Measurements from ENCODE around the gene MRPL20.
"Not testable (repeated sequence)": the region's sequence is repeated elsewhere in the genome, so short reads cannot be mapped to it uniquely, and the experiment has no call there.

MRPL20 gene

DNA sequence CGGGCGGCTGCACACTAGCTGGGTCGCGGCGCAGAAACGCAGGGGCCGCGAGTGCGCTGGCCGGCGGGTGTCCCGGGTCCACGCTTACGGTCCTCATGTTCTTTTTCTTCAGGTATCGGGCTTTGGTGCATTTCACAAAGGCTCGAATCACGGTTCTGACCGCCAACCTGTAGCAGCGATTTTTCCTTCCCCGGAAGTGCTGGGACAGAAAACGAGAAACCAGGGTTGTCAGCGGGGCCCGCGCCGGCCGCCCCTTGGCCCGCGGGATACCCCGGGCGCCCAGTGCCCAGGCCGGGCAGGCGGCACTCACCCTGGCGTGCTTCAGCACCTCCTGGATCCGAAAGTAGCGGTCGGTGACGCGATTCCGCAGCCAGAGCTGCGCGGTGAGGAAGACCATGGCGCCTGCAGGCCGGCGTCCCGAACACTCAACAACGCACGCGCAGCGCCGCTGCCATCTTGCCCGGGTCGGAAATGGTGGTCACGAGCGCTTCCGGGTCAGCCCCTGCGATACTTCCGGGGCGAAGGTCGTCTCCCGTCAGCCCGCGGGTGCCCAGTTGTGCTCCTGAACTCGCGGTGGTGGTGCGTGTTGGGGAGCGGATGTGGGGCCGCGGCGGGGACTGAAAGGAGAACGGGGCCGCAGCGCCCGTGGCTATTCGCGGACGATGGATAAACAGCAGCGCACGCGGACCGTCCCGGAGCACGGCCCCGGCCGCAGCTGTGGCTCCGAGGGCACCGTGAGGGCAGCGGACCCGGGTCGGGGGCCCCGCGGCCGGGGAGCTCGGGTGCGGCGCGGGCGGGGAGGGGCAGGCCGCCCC, at the start of gene MRPL20:
Gene MRPL20 (minus strand): TSS at position 473 of the 815 bp plus-strand sequence. CDS start 76 bp downstream, at position 397.
- DNase-seq: peak; percentile 63 to 85

DNA sequence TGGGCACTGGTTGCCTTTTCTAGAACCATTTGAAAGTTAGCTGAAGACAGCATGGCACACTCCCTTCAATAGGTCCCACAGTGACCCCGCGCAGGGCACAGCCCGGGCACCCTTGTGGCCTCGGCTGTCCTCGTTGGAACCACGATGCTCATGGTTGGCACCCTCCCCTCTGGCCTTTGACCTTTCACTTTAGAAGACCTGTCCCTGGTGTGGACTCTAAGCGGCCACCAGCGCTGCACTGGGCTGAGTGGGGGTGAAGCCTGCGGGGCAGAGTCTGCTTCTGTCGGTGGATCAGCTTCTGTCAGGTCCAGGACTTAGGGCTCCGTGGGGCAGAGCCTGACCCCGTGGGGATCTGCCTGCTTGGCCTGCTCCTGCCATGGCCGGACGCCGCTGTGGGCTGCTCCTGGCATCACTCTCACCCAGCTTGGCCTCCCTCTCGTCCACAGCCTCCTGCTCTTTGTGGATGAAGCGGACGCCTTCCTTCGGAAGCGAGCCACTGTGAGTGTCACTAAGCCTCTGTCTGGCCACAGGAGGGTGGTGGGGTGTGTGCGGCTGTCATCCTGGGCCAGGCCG, 49.7 kb upstream of the MRPL20 start:
- not testable (repeated sequence) for DNase-seq

DNA sequence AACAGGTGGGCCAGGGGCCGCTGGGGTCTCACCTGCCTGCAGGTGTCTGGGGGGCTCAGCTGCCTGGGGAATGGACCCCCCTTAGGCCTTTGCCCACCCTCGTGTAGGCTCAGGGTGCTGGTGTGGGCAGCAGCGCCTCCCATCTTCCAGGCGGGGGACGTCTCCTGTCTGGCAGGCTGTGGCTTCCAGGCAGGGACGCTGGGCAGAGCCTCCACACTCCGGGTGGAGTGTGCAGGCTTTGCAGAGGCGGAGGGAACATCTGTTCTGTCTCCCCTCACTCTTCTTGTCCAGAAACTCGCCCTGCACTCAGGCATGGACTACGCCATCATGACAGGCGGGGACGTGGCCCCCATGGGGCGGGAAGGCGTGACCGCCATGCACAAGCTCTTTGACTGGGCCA, 48.8 kb upstream of the MRPL20 start:
- DNase-seq: not testable (repeated sequence)

DNA sequence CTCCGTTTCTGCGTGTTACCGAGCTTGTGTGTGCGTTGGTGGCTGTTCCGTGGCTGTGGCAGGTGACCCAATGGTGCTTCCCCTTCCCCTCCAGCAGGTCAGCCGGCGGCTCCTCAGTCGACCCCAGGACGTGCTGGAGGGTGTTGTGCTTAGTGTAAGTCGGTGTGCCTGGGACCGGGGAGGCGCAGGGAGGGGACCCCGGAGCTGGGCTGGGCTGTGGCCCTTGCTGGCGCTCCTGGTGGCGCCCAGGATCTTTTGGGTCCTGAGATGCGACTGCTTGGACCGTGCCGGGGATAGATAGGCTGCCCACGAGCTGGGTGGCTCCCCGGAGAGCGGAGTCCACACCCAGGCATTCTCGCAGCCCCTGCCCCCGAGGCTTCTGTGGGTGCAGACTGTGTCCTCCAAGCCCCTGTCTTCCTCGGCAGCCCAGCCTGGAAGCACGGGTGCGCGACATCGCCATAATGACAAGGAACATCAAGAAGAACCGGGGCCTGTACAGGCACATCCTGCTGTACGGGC, 48.3 kb upstream of the MRPL20 start:
- no peak for DNase-seq

DNA sequence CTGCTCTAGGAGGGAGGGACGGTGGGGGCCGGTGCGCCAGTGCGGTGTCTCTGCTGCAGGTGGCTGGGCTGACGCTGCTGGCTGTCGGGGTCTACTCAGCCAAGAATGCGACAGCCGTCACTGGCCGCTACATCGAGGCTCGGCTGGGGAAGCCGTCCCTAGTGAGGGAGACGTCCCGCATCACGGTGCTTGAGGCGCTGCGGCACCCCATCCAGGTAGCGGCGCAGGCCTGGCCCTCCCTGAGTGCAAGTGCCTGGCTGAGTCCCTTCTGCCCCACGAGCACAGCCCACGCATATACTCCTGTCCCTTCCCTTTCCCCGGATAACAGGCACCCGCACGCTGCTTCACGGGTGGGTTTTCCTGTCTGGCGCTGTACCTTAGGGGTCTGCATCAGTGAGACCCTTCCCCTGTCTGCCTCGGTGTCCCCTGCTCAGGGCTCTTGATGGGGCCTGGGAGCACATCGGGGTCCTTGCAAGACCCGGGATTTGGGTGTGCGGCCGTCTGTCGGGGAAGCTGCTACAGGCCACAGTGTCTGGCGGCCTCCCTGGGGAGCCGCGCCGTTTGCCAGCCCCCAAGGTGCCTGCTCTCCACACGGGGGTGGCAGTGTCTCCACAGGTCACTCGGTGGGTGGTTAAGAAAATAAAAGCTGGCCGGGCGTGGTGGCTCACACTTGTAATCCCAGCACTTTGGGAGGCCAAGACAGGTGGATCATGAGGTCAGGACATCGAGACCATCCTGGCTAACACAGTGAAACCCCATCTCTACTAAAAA, 47.4 kb upstream of the MRPL20 start:
- not testable (repeated sequence) for DNase-seq

DNA sequence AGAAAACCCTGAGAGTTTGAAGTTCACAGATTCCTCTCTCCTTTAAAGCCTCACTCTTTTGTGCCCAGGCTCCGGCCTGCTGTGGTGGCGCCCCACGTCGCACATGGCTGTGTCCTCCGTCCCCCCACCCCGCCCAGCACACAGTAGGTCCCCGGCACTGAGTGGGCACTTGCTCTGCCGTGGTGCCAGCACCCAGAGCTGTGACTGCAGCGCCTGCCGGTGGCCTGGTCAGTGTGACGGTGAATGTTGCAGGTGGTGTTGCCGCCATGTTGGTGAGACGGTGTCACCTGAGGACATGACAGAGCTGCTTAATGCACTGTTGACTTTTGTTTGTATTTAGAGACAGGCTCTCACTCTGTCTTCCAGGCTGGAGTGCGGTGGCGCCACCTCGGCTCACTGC, 45.8 kb upstream of the MRPL20 start:
- no peak for DNase-seq

DNA sequence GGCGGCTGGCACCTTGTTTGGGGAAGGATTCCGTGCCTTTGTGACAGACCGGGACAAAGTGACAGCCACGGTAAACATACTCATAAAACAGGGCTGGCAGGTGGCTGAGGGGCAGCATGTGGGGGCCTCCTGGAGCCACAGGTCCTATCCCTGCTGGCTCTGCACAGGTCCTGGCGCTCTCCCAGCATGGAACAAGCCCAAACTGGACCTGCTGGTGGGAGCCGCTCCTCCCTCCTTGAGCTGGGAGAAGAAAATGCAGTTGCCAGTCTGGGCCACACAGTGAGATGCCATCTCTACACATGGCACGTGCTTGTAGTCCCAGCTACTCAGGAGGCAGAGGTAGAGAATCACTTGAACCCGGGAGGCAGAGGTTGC, 45.3 kb upstream of the MRPL20 start:
- DNase-seq: not testable (repeated sequence)

DNA sequence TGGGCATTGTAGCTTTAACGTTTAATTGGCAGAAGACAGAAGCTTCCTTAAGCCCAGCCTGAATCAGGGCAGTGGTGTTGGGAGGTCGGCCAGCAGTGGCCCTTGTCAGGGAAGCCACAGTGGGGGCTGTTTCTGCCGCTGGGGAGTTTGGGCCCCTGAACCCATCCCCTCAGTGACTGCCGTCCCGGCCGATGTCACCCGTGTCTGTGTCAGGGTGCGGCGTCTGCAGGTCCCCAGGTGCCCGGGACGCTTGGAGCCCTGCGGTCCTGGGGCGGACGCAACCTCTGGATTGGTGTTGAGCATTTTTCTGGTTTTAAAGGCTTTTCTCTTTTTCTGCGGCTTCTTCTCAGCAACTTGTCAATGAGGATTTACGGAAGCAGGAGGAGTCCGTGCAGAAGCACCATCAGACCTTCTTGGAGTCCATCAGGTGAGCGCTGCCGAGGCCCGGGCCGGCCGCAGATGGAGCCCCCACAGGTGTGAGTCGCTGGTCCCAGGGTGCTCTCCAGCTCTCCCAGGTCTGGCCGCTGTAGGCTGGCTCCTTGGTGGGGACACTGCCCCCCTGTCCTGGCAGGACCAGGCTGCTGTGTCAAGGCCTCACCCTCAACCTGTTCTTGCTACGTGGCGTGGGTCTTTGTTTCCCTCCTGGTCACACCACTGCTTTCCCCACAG, 44.7 kb upstream of the MRPL20 start:
- no peak for DNase-seq

DNA sequence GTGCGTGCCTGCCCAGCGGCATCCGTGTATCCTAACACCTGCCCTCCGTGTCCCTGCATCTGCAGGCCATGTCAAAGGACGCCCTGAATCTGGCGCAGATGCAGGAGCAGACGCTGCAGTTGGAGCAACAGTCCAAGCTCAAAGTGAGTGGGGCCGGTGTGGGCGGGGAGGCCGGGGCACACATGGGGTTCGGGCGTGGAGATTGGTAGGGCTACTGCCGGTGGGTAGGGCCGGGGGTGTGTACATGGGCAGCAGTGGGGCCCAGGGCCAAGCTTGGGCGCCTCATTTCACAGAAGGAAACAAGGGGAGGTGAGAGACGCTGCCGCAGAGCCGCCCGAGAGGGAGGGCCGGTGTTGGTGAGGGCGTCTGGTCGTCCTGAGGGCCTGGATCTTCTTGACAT, 43.5 kb upstream of the MRPL20 start:
- not testable (repeated sequence) for DNase-seq

DNA sequence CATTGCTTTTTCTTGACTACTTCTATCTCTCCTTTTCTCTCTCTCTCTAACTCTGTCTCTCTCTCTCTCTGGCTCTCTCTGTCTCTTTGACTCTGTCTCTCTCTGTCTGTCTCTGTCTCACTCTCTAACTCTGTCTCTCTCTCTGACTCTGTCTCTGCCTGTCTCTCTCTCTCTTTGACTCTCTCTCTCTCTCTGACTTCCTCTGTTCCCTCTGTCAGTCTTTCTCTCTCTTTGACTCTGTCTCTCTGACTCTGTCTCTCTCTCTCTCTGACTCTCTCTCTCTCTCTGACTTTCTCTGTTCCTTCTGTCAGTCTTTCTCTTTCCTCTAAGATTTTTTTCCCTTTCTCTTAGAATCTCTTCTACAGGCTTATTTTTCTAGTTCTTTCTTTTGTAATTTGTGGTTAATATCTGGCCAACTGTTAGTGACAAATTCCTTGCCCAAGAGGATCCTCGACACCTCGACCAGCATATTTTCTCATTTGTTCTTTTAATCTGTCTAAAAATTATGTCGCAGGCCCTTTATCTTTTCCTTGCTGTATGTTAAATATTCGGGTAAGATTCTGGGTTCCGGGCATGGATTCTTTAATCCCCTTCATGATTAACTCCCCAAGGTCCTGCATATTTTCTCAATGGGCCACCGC, 42.1 kb upstream of the MRPL20 start, which contains the start of gene ATAD3C:
Gene ATAD3C (plus strand): TSS at position 591 of the 641 bp plus-strand sequence. CDS start 995 bp downstream, outside the sequence.
- DNase-seq: no peak

DNA sequence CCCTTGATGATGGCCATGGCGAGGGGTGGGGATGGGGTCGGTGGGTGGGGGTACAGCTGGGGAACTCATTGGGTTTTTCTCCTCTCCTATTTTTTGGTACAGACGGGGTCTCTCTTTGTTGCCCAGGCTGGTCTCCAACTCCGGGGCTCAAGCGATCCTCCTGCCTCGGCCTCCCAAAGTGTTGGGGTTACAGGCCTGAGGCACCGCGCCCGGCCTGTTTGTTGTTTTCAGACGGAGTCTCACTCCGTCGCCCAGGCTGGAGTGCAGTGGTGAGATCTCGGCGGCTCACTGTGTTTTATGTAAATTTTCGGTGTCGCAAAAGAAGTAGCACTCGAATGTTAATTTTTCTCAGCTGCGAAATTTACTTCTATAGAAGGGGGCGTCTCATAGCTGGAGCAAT, 39.5 kb upstream of the MRPL20 start:
- DNase-seq: not testable (repeated sequence)

DNA sequence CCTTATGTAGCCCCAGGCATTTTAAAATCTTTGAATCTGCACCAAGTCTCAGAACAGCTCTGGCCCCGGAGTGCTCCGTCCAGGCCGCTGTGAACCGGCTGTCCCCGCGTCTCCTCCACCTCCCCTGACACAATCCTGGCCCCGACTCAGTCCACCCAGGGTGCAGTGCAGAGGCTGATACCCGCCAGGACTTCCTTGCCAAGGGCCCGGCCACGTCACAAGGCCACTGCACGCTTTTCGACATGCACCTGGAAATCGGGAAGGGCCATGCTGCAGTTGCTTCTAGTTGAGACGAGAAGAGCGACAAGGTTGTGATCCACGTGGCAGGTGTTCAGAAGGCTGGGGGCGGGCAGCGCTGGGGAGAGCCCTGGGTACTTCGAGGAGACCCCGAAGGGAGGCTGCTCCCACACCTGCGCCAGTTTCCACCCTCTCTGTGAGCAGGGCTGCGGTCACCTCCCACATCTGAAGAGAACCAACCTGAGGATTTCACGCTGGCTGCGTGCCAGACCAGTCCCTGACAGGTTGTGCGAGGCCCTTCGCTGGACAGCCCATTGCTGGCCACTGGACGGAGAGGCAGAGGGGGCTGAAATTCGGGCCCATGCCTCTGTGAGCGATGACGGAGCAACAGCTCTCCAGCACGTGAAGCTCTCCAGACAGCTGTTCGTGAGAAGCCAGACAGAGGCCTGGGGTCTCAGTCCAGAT, 35.1 kb upstream of the MRPL20 start:
- no peak for DNase-seq

DNA sequence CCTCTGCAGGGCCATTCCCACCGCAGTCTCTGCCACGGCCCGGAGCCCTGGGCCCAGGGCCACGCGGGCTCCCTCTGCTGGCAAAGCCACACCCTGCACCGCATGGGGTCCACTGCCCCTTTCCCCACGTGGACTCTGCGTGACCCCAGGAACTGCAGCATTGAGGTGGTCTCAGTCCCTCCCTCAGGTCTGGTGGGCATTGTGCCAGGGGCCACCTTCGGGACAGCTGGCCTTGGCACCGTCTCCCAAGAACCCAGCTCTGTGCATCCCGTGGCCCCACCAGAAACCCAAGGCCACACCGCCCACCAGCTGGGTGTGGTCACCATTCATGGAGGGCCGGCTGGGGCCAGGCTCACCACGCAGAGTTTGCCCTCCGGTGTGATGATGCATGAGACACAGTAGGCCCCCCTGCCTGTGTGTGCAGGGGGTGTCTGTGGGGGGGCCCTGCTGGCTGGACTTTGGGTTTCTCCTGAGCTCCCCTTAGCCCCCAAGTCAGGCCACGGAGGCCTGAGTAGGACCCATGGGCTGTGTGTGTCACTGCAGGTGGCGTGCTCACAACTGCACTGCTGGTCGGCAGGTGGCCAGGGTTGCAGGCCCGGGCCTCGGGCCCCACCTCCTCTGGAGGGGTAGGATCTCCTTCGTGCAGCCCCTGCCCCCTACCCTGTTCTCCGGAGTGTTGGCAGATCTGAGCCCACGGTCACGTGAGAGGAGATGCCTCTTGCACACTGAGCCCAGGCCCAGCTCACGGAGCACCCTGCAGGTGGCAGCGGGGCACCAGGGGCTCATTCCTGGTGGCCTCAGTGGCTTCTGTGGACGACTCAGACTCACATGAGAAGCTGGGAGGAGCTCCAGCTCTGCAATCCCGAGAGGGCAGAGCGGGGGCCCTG, 34.2 kb upstream of the MRPL20 start:
- DNase-seq: no peak

DNA sequence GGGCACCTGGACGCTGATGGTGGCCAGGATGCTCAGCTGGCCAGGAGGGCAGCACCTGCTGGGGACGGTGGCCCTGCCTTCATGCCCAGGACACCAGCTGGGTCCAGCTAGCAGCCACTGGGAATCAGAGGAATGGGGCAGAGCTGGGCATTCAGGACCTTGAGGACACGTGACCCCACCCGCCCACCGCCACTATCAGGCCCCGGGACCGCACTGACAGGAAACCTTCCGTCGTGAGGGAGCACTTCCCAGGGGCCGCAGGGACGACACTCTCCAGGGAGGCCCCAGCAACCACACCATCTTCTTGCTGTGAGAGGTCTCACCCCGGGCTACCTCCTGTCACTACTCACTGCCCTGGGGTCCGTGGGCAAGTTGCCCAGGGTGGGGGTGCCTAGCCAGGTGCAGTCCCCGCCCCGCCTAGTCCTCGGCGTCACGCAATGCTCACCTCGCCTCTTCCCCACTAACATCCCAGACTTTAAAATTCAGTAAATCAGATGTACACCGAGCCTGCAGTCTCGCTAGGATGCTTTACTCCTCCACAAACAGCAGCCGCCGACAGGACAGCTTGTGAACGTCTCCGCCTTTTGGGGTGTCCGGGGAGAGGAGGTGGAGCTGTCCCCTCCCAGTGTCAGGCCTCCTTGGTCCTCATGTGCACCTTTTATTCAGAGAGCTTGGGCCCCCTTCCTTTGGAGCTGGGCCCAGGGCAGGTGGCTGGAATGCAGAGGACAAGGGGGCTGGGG, 33.3 kb upstream of the MRPL20 start:
- DNase-seq: no peak

DNA sequence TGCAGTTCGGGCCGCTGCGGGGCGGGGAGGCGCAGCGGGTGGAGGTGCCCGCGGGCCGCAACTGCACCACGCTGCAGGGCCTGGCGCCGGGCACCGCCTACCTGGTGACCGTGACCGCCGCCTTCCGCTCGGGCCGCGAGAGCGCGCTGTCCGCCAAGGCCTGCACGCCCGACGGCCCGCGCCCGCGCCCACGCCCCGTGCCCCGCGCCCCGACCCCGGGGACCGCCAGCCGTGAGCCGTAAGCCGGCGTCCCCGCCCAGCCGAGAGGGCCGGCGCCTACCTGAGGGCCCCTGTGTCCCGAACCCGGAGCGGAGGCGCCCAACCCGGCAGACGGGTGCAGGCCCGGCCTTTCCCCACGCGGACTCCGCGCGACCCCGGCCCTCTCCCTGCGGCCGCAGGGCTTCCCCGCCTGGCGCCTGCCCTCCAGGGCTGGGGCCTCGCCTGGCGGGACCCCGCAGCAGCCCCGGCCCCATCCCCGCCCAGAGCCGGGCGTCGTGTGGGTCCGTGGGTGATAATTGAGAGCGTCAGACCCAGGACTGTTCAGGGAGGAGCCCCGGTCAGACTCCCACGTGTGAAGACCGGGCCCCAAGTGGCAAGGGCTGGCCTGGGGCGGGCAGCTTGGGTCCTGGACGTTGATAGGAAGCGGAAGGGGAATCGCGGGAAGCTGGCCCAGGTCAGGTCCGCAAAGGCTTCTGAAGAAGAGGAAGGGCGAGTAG, 32.6 kb upstream of the MRPL20 start:
- no peak for DNase-seq

DNA sequence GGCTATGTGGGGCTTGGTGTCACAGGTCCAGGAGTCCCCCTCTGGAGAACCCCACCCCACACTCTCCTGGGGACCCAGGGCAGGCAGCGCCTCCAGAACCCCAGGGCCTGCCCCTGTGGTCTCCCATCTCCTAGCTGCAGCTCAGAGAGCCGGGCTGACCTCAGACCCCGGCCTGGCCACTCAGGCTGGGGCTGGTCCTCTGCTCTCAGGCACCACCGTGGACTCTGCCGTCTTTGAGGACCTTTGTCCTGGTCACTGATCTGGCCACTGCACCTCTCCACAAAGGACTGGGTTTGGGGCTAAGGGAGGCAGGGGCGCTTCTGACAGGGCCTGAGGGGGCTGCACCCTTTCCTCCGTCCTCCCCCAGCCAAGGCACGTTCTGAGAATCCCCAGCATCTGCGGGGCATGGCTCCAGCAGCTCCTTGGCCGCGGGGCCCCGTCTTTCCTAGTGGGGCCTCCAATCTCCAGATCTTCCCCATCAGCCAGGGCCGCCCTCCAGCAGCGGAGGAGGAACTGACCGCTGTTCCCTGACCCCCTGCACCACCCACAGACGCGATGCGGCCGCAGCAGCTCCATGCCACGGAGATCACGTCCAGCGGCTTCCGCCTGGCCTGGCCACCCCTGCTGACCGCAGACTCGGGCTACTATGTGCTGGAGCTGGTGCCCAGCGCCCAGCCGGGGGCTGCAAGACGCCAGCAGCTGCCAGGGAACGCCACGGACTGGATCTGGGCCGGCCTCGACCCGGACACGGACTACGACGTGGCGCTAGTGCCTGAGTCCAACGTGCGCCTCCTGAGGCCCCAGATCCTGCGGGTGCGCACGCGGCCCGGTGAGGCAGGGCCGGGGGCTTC, 31.7 kb upstream of the MRPL20 start:
- DNase-seq: no peak

DNA sequence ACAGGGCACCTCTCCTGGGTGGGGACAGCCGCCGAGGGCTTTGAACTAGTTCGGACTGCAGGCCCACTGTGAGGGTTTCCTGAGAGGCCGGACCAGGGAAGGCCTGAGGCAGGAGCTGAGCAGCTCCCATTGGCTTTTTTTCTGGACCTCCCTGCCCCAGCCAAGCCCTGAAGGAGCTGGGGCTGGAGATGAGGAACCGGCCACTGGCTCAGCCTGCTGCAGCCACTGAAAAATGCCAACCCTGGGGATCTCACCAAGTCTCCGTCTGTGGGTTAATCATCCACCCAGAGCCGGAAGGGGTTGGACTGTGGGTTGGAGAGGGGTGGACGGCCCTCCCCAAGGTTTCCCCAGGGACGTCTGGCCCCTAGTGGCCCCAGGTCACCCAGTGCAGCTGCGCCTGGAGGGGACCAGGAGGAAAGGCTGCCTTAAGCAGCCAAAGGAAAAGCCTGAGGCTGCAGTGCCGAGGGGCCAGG, 30.8 kb upstream of the MRPL20 start:
- DNase-seq: no peak

Measured in SW 1271 (cell line).